Mesendoderm (in vitro differentiated cells): ENCODE results near the gene NDUFB10.
A peak's percentile ranks its signal among the peaks of the same experiment; 100 is the strongest.
"Not testable (repeated sequence)": the region's sequence is repeated elsewhere in the genome, so short reads cannot be mapped to it uniquely, and the experiment has no call there.

ENCODE experiments used
- DNase-seq: peaks from one replicate; pipeline ENCODE4 v3.0.0; 2013
- H2AK5ac ChIP-seq: 2 replicates; pipeline ENCODE4 v1.6.1; 2013; ENCODE audit warnings: low read length, inconsistent platforms
- H2BK120ac ChIP-seq: 2 replicates; pipeline ENCODE4 v1.6.1; 2013; ENCODE audit warnings: low read depth, mild to moderate bottlenecking, low read length, moderate library complexity, mixed read lengths
- H2BK15ac ChIP-seq: replicated peaks from 2 replicates; pipeline ENCODE4 v1.6.1; 2013; ENCODE audit warnings: low read depth, mild to moderate bottlenecking, moderate library complexity
- H2BK5ac ChIP-seq: 2 replicates; pipeline ENCODE4 v1.6.1; 2013; ENCODE audit warnings: low read length, inconsistent platforms
- H3K18ac ChIP-seq: 2 replicates; pipeline ENCODE4 v1.6.1; 2013; ENCODE audit warnings: mild to moderate bottlenecking, low read length, mixed read lengths
- H3K23ac ChIP-seq: one replicate; pipeline ENCODE4 v1.6.1; 2013; ENCODE audit warnings: low read length
- H3K27ac ChIP-seq: 2 replicates; pipeline ENCODE4 v1.5.1; 2013; ENCODE audit warnings: low read depth, mild to moderate bottlenecking, inconsistent platforms, low read length, moderate library complexity
- H3K27me3 ChIP-seq: 2 replicates; pipeline ENCODE4 v1.6.1; 2013; ENCODE audit warnings: low read length, control low read depth, mild to moderate bottlenecking, inconsistent platforms; ENCODE audit not compliant: insufficient read depth, poor library complexity
- H3K36me3 ChIP-seq: 2 replicates; pipeline ENCODE4 v1.6.1; 2013; ENCODE audit warnings: low read length, inconsistent platforms; ENCODE audit not compliant: control insufficient read depth, insufficient read depth
- H3K4ac ChIP-seq: one replicate; pipeline ENCODE4 v1.6.1; 2013; ENCODE audit warnings: low read depth, mild to moderate bottlenecking, low read length, moderate library complexity
- H3K4me1 ChIP-seq: 2 replicates; pipeline ENCODE4 v1.6.1; 2013; ENCODE audit warnings: low read depth, low read length, inconsistent platforms; ENCODE audit not compliant: control insufficient read depth
- H3K4me2 ChIP-seq: 2 replicates; pipeline ENCODE4 v1.6.1; 2013; ENCODE audit warnings: low read length
- H3K4me3 ChIP-seq: 2 replicates; pipeline ENCODE4 v1.5.1; 2013; ENCODE audit warnings: mild to moderate bottlenecking, low read length
- H3K56ac ChIP-seq: one replicate; pipeline ENCODE4 v1.6.1; 2013; ENCODE audit warnings: low read length
- H3K79me1 ChIP-seq: 2 replicates; pipeline ENCODE4 v1.6.1; 2013; ENCODE audit warnings: low read length, inconsistent platforms
- H3K79me2 ChIP-seq: 2 replicates; pipeline ENCODE4 v1.6.1; 2013; ENCODE audit warnings: mild to moderate bottlenecking, low read length; ENCODE audit not compliant: control insufficient read depth, insufficient read depth
- H3K9ac ChIP-seq: 2 replicates; pipeline ENCODE4 v1.6.1; 2013; ENCODE audit warnings: low read length, inconsistent platforms
- H4K5ac ChIP-seq: one replicate; pipeline ENCODE4 v1.6.1; 2013; ENCODE audit warnings: low read length
- H4K8ac ChIP-seq: one replicate; pipeline ENCODE4 v1.6.1; 2013; ENCODE audit warnings: low read depth, mild to moderate bottlenecking, control low read depth, low read length, moderate library complexity
- WGBS: extraction: QIAGEN DNeasy Blood & Tissue Kit; methylation state at CpG from one replicate; pipeline ENCODE4 v1.1.7; 2013; ENCODE audit warnings: low lambda C conversion rate, missing lambda C conversion rate; ENCODE audit not compliant: insufficient coverage; ENCODE audit errors: extremely low coverage; 5-methylcytosine and 5-hydroxymethylcytosine counted together

Gene NDUFB10

DNA sequence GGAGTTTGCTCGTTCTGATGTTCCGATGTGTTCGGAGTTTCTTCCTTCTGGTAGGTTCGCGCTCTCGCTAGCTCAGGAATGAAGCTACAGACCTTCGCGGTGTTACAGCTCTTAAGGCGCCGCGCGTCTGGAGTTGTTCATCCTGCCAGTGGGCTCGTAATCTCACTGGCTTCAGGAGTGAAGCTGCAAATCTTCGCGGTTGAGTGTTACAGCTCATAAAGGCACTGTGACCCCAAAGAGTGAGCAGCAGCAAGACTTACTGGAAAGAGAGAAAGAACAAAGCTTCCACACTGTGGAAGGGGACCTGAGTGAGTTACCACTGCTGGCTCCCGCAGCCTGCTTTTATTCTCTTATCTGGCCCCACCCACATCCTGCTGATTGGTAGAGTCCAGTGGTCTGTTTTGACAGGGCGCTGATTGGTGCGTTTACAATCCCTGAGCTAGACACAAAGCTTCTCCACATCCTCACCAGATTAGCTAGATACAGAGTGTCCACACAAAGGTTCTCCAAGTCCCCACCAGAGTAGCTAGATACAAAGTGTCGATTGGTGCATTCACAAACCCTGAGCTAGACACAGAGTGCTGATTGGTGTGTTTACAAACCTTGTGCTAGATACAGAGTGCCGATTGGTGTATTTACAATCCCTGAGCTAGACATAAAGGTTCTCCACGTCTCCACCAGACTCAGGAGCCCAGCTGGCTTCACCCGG lies 1.8 kb upstream of the NDUFB10 start:
- no CpG with 5 or more reads among the region's 22 CpGs for WGBS
- not testable (repeated sequence) for H3K23ac ChIP-seq, H3K79me2 ChIP-seq, H3K4me2 ChIP-seq, H3K27me3 ChIP-seq, H3K4ac ChIP-seq, H2AK5ac ChIP-seq, H3K9ac ChIP-seq, DNase-seq, H3K18ac ChIP-seq, H3K79me1 ChIP-seq, H3K4me3 ChIP-seq, H3K27ac ChIP-seq, H3K56ac ChIP-seq, H3K36me3 ChIP-seq, H4K8ac ChIP-seq, H2BK5ac ChIP-seq, H3K4me1 ChIP-seq, H2BK15ac ChIP-seq, H2BK120ac ChIP-seq, H4K5ac ChIP-seq

DNA sequence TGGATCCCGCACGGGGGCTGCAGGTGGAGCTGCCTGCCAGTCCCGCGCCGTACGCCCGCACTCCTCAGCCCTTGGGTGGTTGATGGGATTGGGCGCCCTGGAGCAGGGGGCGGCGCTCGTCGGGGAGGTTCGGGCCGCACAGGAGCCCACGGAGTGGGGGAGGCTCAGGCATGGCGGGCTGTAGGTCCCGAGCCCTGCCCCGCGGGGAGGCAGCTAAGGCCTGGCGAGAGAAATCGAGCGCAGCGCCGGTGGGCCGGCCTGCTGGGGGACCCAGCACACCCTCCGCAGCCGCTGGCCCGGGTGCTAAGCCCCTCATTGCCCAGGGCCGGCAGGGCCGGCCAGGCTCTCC lies 1.2 kb upstream of the NDUFB10 start:
- H3K79me1 ChIP-seq, H3K23ac ChIP-seq, H3K4ac ChIP-seq, H3K9ac ChIP-seq, H2BK120ac ChIP-seq, H3K56ac ChIP-seq, H3K4me3 ChIP-seq, H2BK5ac ChIP-seq, H2BK15ac ChIP-seq, DNase-seq, H4K8ac ChIP-seq, H3K4me1 ChIP-seq, H2AK5ac ChIP-seq, H3K18ac ChIP-seq, H4K5ac ChIP-seq, H3K27me3 ChIP-seq, H3K4me2 ChIP-seq, H3K27ac ChIP-seq, H3K36me3 ChIP-seq: not testable (repeated sequence)
- peaks cover 11% of the 10 kb centered on the region for H3K79me2 ChIP-seq
- WGBS = no CpG with 5 or more reads among the region's 30 CpGs

DNA sequence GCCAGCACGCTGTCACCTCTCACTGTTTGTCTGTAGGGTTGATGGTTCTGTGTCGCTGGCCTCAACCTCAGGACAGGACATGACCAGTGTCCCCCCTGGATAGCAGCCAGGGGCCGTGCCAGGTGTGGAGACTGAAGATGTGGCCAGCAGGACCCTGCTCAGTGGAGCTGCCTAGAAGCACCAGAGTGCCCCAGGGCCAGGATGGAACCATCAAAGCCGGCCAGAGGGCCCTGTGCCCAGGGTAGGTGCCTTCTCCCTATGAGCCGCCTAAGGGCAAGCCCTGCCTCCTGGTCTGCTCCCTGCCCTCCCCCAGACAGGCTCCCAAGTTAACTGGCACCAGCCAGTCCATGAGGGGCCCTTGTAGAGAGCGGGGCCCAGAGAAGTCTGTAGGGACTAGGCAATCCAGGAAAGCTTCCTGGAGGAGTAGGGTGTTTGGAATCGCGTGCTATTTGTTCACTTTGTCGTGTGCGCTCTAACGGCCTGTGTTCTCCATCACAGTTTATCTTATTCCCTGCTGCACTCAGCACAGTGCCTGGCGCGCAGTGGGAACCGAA lies 546 bp upstream of the NDUFB10 start:
- no peak overlapping the region for H2BK120ac ChIP-seq
- H3K4me3 ChIP-seq = no peak overlapping the region
- no peak overlapping the region for H2BK5ac ChIP-seq
- no peak for DNase-seq
- peak overlapping the region; percentile 66 for H3K56ac ChIP-seq
- no peaks in the 10 kb centered on the region for H3K4me1 ChIP-seq
- H3K79me1 ChIP-seq = no peaks in the 10 kb centered on the region
- H3K27me3 ChIP-seq = no peaks in the 10 kb centered on the region
- H3K18ac ChIP-seq = no peak overlapping the region
- H4K5ac ChIP-seq = no peak overlapping the region
- peaks cover 15% of the 10 kb centered on the region for H3K36me3 ChIP-seq
- H3K4ac ChIP-seq = no peak overlapping the region
- WGBS = no CpG with 5 or more reads among the region's 14 CpGs
- no peak overlapping the region for H2AK5ac ChIP-seq
- H3K79me2 ChIP-seq = peaks cover 17% of the 10 kb centered on the region
- H4K8ac ChIP-seq = no peak overlapping the region
- no peak overlapping the region for H2BK15ac ChIP-seq
- peak overlapping the region; percentile 29 for H3K4me2 ChIP-seq
- peak overlapping the region; percentile 58 for H3K9ac ChIP-seq
- H3K23ac ChIP-seq = no peak overlapping the region
- no peak overlapping the region for H3K27ac ChIP-seq

DNA sequence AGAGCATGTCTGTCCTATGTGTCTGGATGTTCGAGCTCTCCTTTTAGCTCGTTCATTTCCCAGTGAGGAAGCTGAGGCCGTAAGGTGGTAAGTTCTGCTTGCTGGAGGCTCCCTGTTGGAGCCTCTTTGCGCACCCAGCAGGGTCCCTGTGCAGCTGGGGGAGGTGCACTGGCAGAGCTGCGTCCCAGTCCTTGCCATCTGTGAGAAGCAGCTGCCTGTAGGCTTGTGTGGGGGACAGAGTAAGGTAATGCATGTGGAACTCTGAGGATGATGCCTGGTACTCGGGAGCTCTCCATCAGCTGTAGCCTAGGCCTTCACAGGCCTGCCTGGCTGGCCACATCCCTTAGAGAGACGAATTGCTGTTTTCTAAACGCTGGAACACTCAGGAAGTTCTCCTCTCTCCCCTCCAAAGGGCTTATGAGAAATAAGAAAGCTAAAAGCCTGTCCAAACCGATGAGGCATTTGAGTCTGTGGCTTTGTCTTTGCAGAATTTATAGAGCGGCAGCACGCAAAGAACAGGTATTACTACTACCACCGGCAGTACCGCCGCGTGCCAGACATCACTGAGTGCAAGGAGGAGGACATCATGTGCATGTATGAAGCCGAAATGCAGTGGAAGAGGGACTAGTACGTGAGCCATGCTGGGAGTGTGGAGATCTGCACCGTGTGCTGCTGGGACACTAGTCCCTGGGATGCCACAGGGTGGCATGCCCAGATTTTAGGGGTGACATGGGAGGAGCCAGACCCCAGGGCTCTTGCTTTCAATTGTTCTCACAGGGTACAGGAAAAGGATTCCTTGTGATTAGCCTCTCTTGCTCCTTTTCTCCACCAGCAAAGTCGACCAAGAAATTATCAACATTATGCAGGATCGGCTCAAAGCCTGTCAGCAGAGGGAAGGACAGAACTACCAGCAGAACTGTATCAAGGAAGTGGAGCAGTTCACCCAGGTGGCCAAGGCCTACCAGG lies 1.6 kb downstream of the NDUFB10 start:
- no peak overlapping the region for H3K4ac ChIP-seq
- no peak overlapping the region for H3K27ac ChIP-seq
- H3K36me3 ChIP-seq = peaks cover 15% of the 10 kb centered on the region
- H2BK120ac ChIP-seq = no peak overlapping the region
- H3K79me2 ChIP-seq = peaks cover 36% of the 10 kb centered on the region
- no peak overlapping the region for H4K5ac ChIP-seq
- peaks cover 4% of the 10 kb centered on the region for H3K79me1 ChIP-seq
- WGBS = no CpG with 5 or more reads among the region's 20 CpGs
- no peak overlapping the region for H2BK15ac ChIP-seq
- no peak overlapping the region for H2BK5ac ChIP-seq
- H3K9ac ChIP-seq = peak overlapping the region; percentile 98
- peak overlapping the region; percentile 12 for H3K4me2 ChIP-seq
- H4K8ac ChIP-seq = no peak overlapping the region
- no peak overlapping the region for H3K18ac ChIP-seq
- no peak overlapping the region for H2AK5ac ChIP-seq
- H3K4me3 ChIP-seq = no peak overlapping the region
- peak overlapping the region; percentile 99 for H3K56ac ChIP-seq
- no peaks in the 10 kb centered on the region for H3K27me3 ChIP-seq
- no peak overlapping the region for H3K23ac ChIP-seq
- peak; percentile 76 for DNase-seq
- no peaks in the 10 kb centered on the region for H3K4me1 ChIP-seq

DNA sequence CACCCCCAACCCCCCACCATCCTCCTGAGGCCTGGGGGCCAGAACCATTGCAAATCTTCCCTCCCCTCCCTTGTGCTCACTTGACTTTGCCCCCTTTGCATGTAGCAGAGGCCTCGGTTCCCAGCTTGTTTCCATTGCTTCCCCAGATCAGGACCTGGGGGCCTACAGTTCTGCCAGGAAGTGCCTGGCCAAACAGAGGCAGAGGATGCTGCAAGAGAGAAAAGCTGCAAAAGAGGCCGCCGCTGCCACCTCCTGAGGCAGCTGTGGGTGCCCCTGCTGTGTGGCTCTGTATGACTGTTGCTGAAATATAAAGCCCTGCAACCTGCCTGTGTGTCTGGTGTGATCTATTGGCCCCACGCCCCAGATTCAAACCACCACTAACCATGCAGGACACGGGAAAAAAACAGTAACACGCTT lies 2.3 kb downstream of the NDUFB10 start:
- H2BK120ac ChIP-seq = no peak overlapping the region
- peaks cover 37% of the 10 kb centered on the region for H3K79me2 ChIP-seq
- no peak overlapping the region for H3K23ac ChIP-seq
- peak; percentile 63 for DNase-seq
- H3K79me1 ChIP-seq = peaks cover 4% of the 10 kb centered on the region
- H3K56ac ChIP-seq = no peak overlapping the region
- H3K27me3 ChIP-seq = no peaks in the 10 kb centered on the region
- H2AK5ac ChIP-seq = no peak overlapping the region
- H4K8ac ChIP-seq = no peak overlapping the region
- no peak overlapping the region for H4K5ac ChIP-seq
- no CpG with 5 or more reads among the region's 6 CpGs for WGBS
- no peak overlapping the region for H3K9ac ChIP-seq
- H3K4ac ChIP-seq = no peak overlapping the region
- no peaks in the 10 kb centered on the region for H3K4me1 ChIP-seq
- no peak overlapping the region for H3K4me2 ChIP-seq
- no peak overlapping the region for H3K4me3 ChIP-seq
- no peak overlapping the region for H3K27ac ChIP-seq
- H3K36me3 ChIP-seq = peaks cover 15% of the 10 kb centered on the region
- no peak overlapping the region for H3K18ac ChIP-seq
- H2BK5ac ChIP-seq = no peak overlapping the region
- H2BK15ac ChIP-seq = no peak overlapping the region
